ENCODE measurements around the gene MYZAP.

The MYZAP gene

DNA sequence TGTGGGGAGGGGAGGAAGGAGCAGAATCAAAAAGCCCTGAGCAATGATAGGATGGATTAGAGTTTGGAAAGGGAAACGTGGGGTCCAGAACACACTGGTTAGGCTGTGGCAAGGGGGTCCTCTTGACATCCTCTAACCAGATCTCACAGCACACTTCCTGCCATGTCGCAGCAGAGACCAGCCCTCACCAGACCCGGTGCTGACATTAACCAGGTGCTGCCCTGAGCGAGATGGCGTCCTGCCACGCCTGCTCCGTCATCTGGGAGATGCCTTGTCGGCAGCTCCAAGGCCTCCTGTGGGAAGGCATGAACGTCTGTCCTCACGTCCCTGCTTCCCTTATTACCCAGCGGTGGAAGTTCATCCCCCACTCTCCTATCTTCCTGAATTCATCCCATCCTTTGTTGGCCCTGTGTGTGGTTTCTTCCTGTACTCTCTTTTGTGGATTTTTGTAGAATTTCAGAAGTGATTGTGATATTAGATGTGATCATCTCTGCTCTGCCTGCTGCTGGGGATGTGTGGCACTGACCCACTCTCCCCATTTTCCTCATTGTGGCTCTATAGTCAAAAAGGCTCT, 29.4 kb upstream of the MYZAP start:
- FAIRE-seq (no peak), DNase-seq (ENCODE audit: low spot score) (no peak)

DNA sequence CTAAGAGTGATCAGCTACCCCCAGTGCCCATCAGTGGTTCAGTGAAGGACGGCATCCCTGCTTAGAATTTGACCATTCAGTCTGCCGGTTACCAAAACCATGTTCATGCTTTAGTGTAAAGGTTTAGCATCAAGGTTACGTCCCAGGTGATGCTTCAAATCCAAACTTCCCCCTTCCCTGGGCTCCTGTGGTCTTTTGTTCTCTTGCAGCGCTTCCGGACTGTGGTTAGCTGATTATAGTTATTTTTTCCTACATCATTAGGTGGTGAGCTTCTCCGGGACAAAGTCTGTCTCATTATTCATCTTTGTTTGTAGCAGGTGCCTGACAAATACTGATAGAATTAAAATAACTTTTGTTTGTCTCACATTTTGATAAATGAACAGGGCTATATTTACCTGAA, 28.3 kb upstream of the MYZAP start:
- FAIRE-seq (no peak), DNase-seq (ENCODE audit: low spot score) (no peak)

DNA sequence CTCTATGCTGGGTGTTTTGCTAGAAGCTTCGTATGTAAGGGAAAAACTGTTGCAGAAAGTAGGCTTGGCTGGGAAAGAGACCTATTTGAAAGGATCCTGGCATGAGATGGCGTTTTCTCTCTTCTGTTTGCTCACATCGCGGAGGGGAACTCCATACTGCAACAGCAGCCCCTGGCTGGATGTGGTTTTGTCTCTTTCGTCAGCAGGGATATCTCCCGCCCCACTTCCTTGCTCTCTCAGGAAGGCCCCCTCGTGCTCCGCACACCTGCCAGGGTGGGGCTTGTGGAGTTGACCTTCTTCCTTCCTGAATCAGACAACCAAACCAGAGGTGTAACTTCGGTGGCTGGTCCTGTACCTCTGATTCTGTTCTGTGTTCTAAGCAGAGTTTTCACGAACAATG, 26.4 kb upstream of the MYZAP start:
- FAIRE-seq: no peak

DNA sequence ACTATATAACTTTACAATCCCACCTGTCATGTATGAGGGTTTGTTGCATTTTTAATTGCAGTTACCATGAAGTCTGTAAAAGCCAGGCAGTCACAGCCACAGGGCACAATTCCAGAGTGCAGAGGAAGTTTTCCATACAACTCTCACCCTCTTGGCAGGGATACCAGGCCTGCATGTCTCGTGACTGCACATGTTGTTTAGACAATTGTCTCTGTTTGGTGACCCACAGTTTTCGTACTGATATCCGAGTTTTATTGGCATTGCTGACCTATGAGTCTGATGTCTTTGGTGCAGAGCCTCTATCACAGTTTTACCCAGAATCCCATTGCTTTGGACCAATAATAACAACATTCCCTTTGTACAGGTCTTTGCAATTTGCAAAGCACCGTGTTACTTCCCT, 24.9 kb upstream of the MYZAP start:
- no peak for DNase-seq (ENCODE audit: low spot score)
- no peak for FAIRE-seq

More for the DNA sequence above, 26.4 kb upstream of the MYZAP start:
- DNase-seq (ENCODE audit: low spot score): no peak

DNA sequence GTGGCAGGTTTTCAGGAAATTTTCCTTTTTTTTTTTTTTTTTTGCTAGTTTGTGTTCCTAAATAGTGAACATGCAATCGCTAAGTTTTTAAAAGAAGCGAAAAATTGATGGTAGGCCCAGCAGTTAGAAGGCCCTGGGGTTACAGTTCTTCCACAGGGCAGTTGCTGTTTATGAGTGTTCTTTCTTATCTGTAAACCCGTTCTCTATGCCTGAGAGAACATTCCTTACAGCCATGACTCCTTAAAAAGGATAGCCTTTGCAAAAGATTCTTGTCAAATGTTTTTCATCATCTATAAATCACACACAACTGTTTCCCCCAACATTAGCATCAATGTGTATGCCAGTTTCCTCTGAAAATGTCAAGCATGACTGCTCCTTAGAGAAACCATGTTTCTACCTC, 23.8 kb upstream of the MYZAP start:
- FAIRE-seq (no peak), DNase-seq (ENCODE audit: low spot score) (no peak)

DNA sequence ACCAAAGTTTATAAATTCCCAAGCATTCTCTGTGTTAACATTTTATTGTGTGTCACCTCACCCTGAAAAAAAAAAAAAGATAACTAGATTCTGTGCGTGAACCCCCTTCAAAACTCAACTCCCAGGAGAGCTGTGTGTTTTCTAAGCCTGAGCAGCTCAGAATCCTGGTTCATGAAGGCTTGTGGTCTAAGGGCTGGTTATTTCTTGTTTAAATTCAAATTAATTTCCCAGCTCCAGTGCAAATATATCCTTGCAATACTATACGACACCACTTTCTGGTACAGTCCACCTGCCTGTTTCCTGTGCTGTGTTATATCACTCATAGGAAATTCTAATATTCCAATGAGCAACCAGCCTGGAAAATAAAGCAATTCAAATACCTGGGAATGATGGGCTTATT, 23.4 kb upstream of the MYZAP start:
- DNase-seq (ENCODE audit: low spot score) (no peak), FAIRE-seq (no peak)

DNA sequence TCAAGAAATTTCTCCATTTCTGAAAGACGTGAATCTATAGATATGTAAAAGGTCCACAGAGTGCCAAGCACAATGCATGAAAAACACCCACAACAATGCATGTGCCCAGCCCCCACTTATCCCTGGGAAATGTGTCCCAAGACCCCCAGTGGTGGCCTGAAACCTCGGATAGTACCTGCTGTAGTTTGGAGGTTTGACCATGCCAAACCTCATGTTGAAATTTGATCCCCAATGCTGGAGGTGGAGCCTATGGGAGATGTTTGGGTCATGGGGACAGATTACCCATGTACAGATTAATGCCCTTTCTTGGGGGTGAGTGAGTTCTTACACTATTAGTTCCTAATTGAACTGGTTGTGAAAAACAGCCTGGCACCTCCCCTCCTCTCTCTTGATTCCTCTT, 21.4 kb upstream of the MYZAP start:
- DNase-seq (ENCODE audit: low spot score) (no peak), FAIRE-seq (no peak)

DNA sequence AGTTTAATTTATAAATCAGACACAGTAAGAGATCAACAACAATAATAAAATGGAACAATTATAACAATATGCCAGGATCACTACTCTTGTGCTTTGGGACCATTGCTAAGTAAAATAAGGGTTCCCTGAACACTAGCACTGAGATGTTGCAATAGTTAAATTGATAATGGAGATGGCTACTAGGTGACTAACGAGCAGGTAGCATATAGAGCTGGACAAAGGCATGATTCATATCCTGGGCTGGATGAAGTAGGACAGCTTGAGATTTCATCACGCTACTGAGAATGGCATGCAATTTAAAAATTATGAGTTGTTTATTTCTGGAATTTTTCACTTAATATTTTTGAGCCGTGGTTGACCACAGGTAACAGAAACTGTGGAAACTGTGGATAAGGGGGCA, 20.7 kb upstream of the MYZAP start:
- DNase-seq (ENCODE audit: low spot score) (peak; percentile 66), FAIRE-seq (peak; percentile 62)

DNA sequence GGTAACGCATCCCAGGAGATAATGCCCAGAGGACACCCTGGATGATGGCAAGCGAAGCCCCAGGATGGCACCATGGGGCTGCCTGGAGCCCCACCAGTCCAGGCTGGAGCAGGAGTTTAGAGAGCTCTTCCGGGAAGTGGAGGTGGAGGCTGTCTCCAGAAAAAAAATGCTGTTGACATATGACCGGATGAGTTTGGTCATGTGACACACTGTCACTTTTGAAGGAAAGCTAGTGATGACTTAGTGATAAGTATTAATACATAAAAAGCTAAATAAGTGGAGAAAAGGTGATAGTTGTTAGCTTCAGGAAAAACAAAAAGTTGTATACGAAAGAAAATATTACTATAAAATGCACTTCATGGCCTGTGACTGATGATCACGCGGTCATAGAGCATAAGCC, 20.0 kb upstream of the MYZAP start:
- DNase-seq (ENCODE audit: low spot score): no peak
- FAIRE-seq: no peak

DNA sequence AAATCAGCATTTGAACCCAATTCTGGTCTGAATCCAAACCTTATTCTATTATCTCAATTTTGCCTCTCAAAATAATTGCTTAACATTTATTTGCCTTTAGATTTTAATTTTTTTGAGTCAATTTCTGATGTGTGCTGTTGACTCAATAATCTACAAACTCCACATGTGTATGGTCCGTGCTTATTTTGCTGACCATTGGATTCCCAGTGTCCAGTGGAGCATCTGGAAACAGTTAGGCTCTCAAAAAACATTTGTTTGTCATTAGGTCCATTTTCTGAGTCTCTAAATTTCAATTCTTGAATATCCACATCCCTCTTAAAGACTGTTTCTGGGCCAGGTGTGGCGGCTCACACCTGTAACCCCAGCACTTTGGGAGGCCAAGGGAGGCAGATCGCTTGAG, 19.2 kb upstream of the MYZAP start:
- FAIRE-seq: no peak
- DNase-seq (ENCODE audit: low spot score): no peak

DNA sequence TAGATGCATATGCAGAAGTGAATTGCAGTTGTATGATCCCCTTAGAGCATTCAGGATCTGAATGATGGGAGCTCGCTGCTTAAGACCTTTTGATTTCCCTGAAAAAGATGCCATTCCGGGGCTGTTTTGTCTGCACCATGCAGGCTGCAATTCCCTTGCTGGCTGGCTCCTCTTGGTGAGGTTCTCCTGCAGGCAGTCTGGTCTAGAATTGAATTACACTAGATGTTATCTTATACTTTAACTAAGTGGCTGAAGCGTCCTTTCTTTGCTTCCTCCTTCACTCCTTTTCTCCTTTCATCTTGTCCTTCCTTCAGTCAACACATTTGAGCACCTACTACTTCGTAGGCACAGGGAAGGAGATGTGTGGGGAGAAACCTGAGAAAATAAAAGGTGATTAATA, 18.6 kb upstream of the MYZAP start:
- no peak for FAIRE-seq
- DNase-seq (ENCODE audit: low spot score): no peak

DNA sequence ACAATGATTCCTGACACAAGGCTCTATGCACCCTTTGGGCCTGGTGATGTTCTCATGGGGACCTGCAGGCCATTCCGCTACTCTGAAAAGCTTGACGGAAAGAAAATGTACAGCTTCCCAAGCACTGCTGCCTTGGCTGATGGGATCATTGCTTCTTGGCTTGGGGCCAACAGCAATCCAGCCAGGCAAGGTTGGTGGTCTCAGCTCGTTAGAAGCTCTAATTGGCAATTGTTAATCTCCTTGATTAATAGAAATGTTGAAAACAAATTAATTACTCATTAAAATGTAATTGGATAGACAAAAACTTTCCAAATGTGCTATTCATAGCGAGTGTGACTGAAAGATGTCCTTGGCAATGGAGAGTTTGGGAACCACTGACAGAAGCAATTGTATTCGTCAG, 16.3 kb upstream of the MYZAP start:
- no peak for FAIRE-seq
- DNase-seq (ENCODE audit: low spot score): no peak

DNA sequence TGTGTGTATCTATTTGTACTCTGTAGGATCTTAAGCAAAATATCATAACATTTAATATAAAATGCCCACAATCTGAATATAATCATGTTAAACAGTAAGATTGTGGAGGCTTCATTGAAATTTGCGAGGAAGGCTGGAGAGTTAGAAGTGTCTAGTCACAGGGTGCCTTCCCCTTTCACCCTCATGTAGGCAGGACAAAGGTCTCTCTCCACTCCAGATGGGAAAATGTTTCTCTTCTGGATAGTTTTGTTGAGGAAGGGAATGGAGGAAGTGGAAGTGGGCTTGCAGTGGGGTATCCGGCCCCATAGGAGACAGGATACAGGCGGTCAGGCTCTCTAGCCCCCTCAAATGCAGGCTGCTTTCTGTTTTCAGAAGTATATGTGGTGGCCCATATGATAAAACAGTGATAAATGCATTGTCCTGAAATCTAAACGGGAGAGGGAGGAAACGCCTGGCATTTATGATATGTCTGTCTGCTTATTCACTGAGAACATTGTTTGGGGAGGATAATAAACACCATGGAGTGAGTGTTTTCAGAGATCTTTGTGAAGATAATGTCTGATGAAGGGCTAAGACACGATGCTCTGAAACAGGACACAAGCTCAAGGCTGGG, 13.3 kb upstream of the MYZAP start:
- DNase-seq (ENCODE audit: low spot score): no peak
- no peak for FAIRE-seq

DNA sequence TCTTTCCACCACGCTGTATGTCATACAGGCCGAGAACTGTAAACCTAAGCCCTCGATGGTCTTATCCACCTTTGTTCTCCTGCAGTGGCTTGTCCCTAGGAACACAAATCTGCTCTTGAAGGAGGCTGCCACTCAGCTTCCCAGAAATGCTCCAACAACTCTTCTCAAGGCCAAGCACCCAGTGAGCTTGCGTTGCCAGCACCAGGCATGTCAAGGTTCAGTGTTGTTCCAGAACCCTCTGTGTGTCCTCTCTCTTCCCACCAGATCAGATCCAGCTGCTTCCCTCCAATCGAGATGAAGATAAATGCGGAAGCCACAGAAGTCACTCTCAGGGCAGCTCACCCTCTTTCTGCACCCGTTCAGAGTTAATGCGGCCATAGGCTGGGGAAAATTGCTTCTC, 11.3 kb upstream of the MYZAP start:
- DNase-seq (ENCODE audit: low spot score) (no peak), FAIRE-seq (no peak)

DNA sequence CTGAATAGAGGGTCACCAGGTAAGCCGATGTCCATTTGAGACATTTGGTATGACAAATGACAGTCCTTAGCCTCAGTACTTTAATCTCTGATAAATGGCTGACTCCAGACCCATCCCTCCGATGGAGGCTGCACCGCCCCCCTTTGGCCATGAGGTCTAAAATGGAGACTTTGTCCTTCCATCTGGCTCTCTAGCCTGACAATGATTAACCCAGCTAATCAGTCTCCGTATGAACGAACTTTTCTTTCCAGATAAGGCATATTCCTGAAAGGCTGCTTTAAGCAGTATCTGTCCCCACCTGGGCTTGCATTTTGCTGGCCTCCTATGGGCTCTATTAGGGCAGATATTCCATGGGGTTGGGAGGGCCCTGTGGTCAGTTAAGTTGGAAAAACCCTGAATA, 10.8 kb upstream of the MYZAP start:
- no peak for FAIRE-seq
- DNase-seq (ENCODE audit: low spot score): no peak

DNA sequence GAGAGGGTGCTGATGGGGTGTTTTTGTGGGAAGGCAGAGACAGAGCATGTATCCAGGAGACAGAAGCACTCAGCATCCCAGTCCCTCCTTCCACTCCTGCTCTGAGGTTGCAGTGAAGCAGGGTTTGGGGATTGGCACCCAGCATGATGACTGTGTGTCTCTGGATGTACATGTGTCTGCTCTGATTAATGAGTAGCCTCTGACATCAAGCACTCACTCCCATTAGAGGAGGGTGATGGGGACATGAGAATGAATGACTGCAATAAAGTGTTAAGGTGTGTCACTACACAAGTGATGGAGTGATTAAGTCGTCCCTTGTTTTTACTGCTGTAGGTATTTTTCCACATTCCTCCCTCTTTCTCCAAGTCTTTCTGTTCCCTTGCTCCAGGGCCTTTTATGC, 9.6 kb upstream of the MYZAP start:
- no peak for DNase-seq (ENCODE audit: low spot score)
- no peak for FAIRE-seq

DNA sequence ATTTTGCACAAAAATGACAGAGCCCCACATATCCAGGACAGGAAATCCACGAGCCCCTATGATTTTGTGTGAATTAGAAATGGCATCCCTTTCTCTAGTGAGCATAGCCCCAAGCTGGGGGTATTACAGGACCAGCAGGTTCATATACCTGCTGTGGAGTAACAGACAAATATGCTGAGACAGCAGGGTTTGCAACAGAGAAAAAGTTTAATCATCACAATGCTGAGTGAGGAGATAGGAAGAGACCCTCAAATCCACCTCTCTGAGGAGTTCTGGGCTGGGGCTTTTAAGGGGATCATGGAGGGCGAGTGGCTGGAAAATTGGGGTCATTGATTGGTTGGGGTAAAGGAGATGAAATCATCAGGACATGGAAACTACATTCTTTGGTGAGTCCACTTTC, 8.4 kb upstream of the MYZAP start:
- DNase-seq (ENCODE audit: low spot score) (no peak), FAIRE-seq (no peak)

DNA sequence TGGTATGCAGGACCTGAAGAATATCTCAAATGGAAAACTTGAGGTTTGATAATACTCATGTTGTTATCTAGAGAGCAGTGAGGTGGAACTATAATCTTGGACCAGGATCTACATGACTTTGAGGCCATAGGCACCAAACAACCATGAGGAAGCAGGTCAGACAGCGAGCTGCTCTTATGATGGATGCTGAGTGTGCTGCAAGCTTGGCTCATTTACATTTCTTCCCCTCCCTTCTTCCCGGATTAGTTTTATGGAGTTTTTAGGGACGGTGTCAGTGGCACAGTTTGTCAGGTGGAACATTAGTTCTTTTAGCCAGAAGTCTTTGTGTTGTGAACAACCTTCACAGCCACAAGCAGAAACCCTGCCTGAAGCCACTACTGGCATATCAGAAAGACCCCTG, 8.0 kb upstream of the MYZAP start:
- FAIRE-seq: no peak
- DNase-seq (ENCODE audit: low spot score): no peak

DNA sequence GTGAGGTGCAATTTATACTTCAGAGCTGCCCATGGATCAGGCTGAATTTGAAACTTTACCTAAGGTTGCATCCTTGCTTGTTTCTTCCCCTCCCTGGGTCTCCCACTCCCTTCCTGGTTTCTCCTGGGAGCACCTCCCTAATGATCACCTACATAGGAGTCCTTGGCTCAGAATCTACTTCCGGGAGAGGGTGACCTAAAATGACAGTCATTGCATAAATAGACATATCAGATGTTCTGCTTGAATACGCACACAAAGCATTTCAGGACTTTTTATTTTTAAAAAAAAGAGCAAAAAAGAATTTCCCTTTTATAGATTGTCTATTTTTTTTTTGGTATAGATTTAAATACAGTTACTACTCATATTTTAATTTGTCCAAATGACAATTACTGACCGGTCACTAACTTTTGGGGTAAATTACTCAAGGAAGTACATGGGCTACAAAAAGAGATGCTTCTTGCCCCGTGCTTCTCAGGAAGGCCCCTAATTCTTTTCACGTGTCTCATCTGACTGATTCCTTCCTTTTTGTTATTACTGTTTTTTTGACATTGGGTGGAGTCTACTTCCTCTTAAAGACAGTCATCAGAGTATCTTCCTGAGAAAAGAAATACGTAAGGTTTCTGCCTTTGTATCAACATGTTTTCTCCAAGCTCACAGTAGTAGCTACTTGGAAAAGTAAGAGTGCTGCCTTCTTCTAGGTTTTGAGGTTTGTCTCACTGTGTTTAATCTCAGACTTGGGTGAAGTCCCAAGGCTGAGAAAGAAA, 4.9 kb upstream of the MYZAP start:
- DNase-seq (ENCODE audit: low spot score) (no peak), FAIRE-seq (no peak)

DNA sequence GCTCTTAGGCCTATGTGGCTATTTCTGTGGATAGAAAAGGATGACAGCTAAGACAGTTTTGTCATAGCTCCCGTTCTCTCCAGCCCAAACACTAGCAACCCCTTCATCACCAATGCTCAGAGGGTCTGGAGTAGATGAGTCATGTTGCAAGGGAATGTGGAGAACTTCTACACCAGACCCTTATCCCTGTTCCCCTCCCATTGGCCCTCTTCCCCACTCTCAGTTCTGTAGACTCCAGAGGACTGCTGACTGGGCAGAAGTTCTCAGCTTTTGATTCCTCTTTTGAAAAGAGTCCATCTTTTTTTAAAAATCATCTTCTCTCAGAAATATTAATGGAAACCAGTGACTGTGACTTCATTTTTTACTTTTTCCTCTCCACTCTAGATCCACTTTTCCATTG, 2.4 kb upstream of the MYZAP start:
- FAIRE-seq: no peak
- DNase-seq (ENCODE audit: low spot score): no peak

DNA sequence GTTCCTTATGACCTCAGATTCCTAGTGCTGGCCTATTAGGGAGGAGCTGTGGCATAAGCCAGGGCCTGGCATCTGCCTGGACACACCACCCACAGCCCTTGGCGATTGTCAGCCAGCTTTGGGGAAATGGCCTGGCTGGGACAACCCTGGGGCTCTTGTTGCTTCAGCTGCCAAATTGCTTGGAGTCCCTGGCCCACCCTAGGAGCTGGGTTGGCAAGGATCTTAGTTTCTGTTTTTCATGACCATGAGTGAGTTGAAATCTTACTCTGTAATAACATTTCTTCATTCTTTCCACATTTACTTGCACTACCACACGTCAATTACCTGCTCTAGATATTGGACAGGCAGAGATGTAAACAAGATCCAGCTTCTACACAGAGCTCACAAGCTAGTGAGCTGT, 1.9 kb upstream of the MYZAP start:
- FAIRE-seq (no peak), DNase-seq (ENCODE audit: low spot score) (no peak)

DNA sequence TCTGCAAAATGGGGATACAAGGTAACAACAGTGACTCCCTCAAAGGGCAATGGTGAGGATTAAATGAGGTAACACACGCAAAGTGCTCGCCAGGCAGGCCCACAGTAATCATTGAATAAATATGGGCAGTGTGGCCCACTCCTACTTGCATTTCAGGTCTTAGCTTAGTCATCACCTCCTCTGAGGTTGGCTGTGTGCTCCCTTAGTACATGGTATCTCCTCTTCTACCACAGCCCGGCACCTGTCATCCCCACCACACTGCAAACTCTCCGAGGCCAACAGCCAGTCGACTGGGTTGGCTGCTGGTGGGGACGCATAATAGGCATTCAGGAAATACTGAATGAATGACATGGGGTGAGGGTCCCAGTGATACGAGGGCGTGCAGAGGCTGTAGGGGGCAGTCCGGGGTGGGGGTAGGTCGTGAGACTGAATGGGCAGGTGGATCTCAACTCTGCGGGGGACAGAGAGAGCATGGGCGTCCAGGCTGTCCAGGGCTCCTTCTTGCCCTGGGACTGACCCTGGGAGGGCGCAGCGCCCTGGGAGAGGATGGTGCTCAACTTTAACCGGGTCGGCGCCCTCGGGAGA, 375 bp upstream of the MYZAP start:
- DNase-seq (ENCODE audit: low spot score): no peak
- FAIRE-seq: no peak

DNA sequence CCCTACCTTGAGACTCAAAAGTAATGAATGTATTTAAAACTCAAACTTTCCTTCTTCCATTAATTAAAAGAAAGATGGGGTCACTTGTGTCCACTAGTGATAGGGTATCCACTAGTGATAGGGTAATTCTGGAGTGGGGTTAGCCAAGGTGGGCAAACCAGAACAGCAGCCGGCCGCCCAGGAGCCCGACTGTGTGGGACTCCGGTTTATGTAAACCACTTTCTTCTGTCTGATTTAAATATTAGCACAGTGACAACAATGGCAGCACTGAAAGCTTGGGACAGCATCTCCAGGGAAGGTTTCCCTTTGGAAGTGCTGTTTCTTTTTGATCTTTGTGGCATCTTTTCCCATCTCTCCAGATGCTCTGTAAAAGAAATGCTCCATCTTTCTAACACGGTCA, 722 bp downstream of the MYZAP start:
- FAIRE-seq: no peak
- DNase-seq (ENCODE audit: low spot score): no peak
